AG04449 (cell line): ENCODE results near the gene HAUS8.

Experiments used
- CTCF ChIA-PET: fragments of 350-600 bp; formaldehyde crosslinking; extraction: SDS; loops from one replicate; lab custom pipeline; 2021; ENCODE audit warnings: antibody characterized with exemption; lab: Yijun Ruan, JAX
- POLR2A ChIA-PET: fragments of 400-600, 350-600 bp; formaldehyde crosslinking; extraction: SDS; loops from one replicate; lab custom pipeline; 2020; ENCODE audit warnings: antibody characterized with exemption, inconsistent platforms; lab: Yijun Ruan, JAX
- DNase-seq: peaks from one replicate; pipeline ENCODE4 v3.0.0-alpha.2; 2010; ENCODE audit warnings: low read depth, low spot score
- H3K4me3 ChIP-seq: 2 replicates; pipeline ENCODE4 v1.5.1; 2011; ENCODE audit warnings: low read depth, mild to moderate bottlenecking, control low read depth, low read length
- TF ChIP-seq, protein P1 (sequence below): IDR thresholded peaks from one replicate; pipeline ENCODE4 v1.5.1; 2011; ENCODE audit warnings: mild to moderate bottlenecking, moderate library complexity, low read length, control low read depth, inconsistent platforms; ENCODE audit not compliant: insufficient read depth; ENCODE audit errors: missing control alignments

HAUS8 gene

GRCh38 chr19:17061691-17062090 is 13.6 kb downstream of the HAUS8 start:
- DNase-seq = no peak
- no peak overlapping the region for H3K4me3 ChIP-seq
- TF ChIP-seq, protein P1, sequence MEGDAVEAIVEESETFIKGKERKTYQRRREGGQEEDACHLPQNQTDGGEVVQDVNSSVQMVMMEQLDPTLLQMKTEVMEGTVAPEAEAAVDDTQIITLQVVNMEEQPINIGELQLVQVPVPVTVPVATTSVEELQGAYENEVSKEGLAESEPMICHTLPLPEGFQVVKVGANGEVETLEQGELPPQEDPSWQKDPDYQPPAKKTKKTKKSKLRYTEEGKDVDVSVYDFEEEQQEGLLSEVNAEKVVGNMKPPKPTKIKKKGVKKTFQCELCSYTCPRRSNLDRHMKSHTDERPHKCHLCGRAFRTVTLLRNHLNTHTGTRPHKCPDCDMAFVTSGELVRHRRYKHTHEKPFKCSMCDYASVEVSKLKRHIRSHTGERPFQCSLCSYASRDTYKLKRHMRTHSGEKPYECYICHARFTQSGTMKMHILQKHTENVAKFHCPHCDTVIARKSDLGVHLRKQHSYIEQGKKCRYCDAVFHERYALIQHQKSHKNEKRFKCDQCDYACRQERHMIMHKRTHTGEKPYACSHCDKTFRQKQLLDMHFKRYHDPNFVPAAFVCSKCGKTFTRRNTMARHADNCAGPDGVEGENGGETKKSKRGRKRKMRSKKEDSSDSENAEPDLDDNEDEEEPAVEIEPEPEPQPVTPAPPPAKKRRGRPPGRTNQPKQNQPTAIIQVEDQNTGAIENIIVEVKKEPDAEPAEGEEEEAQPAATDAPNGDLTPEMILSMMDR = no peak
- ChIA-PET POLR2A (no interaction called here), CTCF (interaction anchor here (1.0 to 1.4 kb wide), 3 partner anchors 9 to 286 kb away, joined by 3 to 6 read pairs (median 4); no protein-coding TSS in a partner anchor)

DNA sequence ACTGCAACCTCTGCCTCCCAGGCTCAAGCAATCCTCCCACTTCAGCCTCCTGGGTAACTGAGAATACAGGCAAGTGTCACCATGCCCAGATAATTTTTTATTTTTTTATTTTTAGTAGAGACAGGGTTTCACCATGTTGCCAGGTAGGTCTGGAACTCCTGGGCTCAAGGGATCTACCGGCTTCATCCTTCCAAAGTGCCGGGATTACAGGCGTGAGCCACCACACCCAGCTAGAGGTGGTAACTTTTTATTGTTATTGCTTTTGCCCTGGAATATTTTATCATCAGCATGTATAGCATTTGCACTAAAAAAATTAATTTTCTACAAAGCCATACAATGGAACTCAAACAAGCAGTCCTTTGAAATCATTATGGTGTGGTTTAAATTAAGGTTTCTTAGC is 14.0 kb downstream of the HAUS8 start:
- DNase-seq = no peak
- ChIA-PET POLR2A (no interaction called here), CTCF (interaction anchor here (1.0 to 1.4 kb wide), 3 partner anchors 9 to 285 kb away, joined by 3 to 6 read pairs (median 4); no protein-coding TSS in a partner anchor)
- H3K4me3 ChIP-seq = no peak overlapping the region
- TF ChIP-seq, protein P1 = no peak

- no peak for DNase-seq
- H3K4me3 ChIP-seq = no peak overlapping the region
- ChIA-PET CTCF (interaction anchor here (0.8 to 1.3 kb wide), 3 partner anchors 8 to 222 kb away, joined by 3 to 4 read pairs (median 3); no protein-coding TSS in a partner anchor), POLR2A (no interaction called here)
- TF ChIP-seq, protein P1 = no peak
Measured at GRCh38 chr19:17060802-17061201, 14.4 kb downstream of the HAUS8 start.

DNA sequence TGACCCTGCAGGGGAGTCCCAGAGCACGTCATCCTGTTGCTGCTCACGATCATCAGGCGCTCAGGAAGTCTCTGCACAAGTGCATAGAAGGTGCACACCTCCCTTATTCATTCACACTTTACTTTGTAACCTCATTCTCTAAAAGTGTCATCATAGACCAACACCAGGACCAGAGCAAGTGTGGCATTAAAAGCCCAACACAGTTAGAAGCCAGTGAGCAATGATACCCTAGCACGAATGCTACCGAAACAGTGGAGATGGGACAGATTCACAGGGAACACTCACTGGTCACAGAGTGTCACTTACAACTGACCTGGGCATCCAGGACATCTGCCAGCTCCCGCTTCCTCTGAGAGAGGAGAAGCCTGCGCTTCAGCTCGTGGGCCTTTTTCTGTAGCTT is 17.0 kb downstream of the HAUS8 start:
- no peak overlapping the region for H3K4me3 ChIP-seq
- CTCF ChIA-PET = interaction anchor here (1.1 to 3.0 kb wide), 5 partner anchors 9 to 343 kb away, joined by 3 to 10 read pairs (median 3); no protein-coding TSS in a partner anchor
- TF ChIP-seq, protein P1 = no peak
- POLR2A ChIA-PET = no interaction called here
- no peak for DNase-seq

DNA sequence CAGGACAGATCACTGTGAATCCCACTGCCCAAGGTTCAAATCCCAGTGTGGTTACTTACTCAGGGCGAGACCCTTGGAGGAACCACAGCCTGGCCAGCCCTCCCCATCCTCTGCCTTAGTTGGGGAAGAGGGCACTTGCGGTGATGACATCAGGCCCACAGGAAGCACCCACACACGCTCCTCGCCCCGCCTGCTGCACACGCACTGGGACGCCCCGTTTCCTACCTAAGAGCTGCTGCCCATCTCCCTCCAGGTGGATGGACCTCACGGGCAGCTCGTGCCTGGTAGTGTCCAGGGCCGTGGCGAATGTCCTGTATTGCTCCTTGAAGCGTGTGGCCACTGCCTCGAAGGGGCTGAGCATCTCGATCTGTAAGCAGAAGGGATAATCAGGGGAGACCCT is 19.6 kb downstream of the HAUS8 start:
- no peak for DNase-seq
- no peak overlapping the region for H3K4me3 ChIP-seq
- CTCF ChIA-PET = interaction anchor here (0.7 to 9.6 kb wide), 4 partner anchors 10 to 285 kb away, joined by 3 to 147 read pairs (median 9); no protein-coding TSS in a partner anchor
- TF ChIP-seq, protein P1 = no peak
- POLR2A ChIA-PET = interaction anchor here (1.0 kb wide), 1 partner anchor 16 kb away, joined by 4 read pairs; no protein-coding TSS in a partner anchor

DNA sequence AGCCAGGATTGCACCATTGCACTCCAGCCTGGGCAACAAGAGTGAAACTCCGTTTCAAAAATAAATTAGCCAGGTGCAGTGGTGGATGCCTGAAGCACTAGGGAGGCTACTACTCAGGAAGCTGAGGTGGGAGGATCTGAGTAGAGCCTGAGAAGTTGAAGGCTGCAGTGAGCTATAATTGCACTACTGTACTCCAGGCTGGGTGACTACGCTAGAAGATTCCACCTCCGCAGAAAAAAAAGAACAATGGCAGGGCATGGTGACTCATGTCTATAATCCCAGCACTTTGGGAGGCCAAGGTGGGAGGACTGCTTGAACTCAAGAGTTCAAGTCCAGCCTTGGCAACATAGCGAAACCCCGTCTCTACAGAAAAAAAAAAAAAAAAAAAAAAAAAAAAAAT is 20.5 kb downstream of the HAUS8 start:
- CTCF ChIA-PET = interaction anchor here (1.9 to 9.6 kb wide), 3 partner anchors 13 to 340 kb away, joined by 5 to 147 read pairs (median 9); no protein-coding TSS in a partner anchor
- DNase-seq = no peak
- POLR2A ChIA-PET = no interaction called here
- TF ChIP-seq, protein P1 = no peak
- H3K4me3 ChIP-seq = no peak overlapping the region
